SK-N-MC (cell line): ENCODE results near the gene RAP1GAP.

Experiments used
- EZH2 ChIP-seq: fragments of 200-600 bp; sonication (generic); IDR thresholded peaks from one replicate; pipeline ENCODE4 v1.6.1; 2017; ENCODE audit warnings: antibody characterized with exemption
- POLR2AphosphoS5 ChIP-seq: IDR thresholded peaks from 2 replicates; pipeline ENCODE4 v1.6.1; 2012; ENCODE audit warnings: mild to moderate bottlenecking, low read depth, low read length, borderline replicate concordance

GRCh38 chr1:21559788-21560567, 109.2 kb downstream of the RAP1GAP start:
- TF ChIP-seq POLR2AphosphoS5 (no peak), EZH2 (no peak)
